ENCODE data around the gene DPYSL5. TPM values are rescaled to one million over a fixed set of nuclear protein-coding genes. Genes with fewer than 3 reads are reported as not detected.

Gene DPYSL5
- total and polyA plus RNA-seq, 9 of the 15 experiments (the other 6 are each of a cell fraction or from before 2014, with no cell fraction given): 0.06 TPM; not detected in 8

GRCh38 chr2:26846334-26847306 is 1.3 kb upstream of the DPYSL5 start (continued):
- TF ChIP-seq BMI1 (IDR thresholded peaks at IDR 0.05; ENCODE audit: low read length) (peak; percentile 47; the same call in 1 of the 2 replicates), SMC3 (conservative IDR thresholded peaks at IDR 0.05; ENCODE audit: insufficient read depth, low read depth, low read length) (peak; percentile 91), EZH2 (IDR thresholded peaks at IDR 0.05; ENCODE audit: borderline replicate concordance, low read depth, low read length) (0 out of 2 replicates have a peak, but pooled peaks have one; percentile 86), CHCHD3 (CRISPR knock-in tag; IDR thresholded peaks at IDR 0.05) (no peak), HNRNPLL (IDR thresholded peaks at IDR 0.05; ENCODE audit: low read depth, low read length, poor library complexity, severe bottlenecking) (peak; percentile 99), CXXC5 (CRISPR knock-in tag; IDR thresholded peaks at IDR 0.05) (peak; percentile 28; the same call in 1 of the 2 replicates), RB1 (IDR thresholded peaks at IDR 0.05; ENCODE audit: low read depth) (peak; percentile 61), ZNF124 (CRISPR knock-in tag; IDR thresholded peaks at IDR 0.05) (no peak), XRCC5 (IDR thresholded peaks at IDR 0.05; ENCODE audit: low read depth, low read length) (peak; percentile 90; the same call in 1 of the 2 replicates), RAD21 (CRISPR knock-in tag; conservative IDR thresholded peaks at IDR 0.05 in 1 of 2, IDR thresholded peaks at IDR 0.05 in 1 of 2) (peak; percentile 89 to 90), ZFPM2 (CRISPR knock-in tag; IDR thresholded peaks at IDR 0.05) (no peak), ATF1 (CRISPR knock-in tag; IDR thresholded peaks at IDR 0.05) (no peak), ATF1 (tag; IDR thresholded peaks at IDR 0.05) (0 out of 2 replicates have a peak, but pooled peaks have one; percentile 24), DEAF1 (CRISPR knock-in tag; IDR thresholded peaks at IDR 0.05) (peak; percentile 64; the same call in 1 of the 2 replicates), CC2D1A (IDR thresholded peaks at IDR 0.05) (peak; percentile 60; the same call in 1 of the 2 replicates), EGR1 (conservative IDR thresholded peaks at IDR 0.05) (peak; percentile 64), ZNF316 (IDR thresholded peaks at IDR 0.05) (0 out of 2 replicates have a peak, but pooled peaks have one; percentile 5), PHB (CRISPR knock-in tag; IDR thresholded peaks at IDR 0.05) (no peak), NCOA6 (IDR thresholded peaks at IDR 0.05) (no peak), CBFB (CRISPR knock-in tag; IDR thresholded peaks at IDR 0.05) (no peak), SAFB (IDR thresholded peaks at IDR 0.05; ENCODE audit: borderline replicate concordance, low read depth, low read length) (no peak), ZFP36 (IDR thresholded peaks at IDR 0.05; ENCODE audit: low read depth, low read length, partially characterized antibody) (peak; percentile 55), MAZ (CRISPR knock-in tag; conservative IDR thresholded peaks at IDR 0.05 in 1 of 2, IDR thresholded peaks at IDR 0.05 in 1 of 2) (0 out of 4 replicates have a peak, but pooled peaks of 1 of the 2 experiments have one; percentile 34), JUND (IDR thresholded peaks at IDR 0.05; ENCODE audit: borderline replicate concordance, low read depth, low read length) (0 out of 2 replicates have a peak, but pooled peaks have one; percentile 7), JUND (tag; IDR thresholded peaks at IDR 0.05; ENCODE audit: borderline replicate concordance, low read depth, low read length) (no peak)
- TF ChIP-seq, protein P1, sequence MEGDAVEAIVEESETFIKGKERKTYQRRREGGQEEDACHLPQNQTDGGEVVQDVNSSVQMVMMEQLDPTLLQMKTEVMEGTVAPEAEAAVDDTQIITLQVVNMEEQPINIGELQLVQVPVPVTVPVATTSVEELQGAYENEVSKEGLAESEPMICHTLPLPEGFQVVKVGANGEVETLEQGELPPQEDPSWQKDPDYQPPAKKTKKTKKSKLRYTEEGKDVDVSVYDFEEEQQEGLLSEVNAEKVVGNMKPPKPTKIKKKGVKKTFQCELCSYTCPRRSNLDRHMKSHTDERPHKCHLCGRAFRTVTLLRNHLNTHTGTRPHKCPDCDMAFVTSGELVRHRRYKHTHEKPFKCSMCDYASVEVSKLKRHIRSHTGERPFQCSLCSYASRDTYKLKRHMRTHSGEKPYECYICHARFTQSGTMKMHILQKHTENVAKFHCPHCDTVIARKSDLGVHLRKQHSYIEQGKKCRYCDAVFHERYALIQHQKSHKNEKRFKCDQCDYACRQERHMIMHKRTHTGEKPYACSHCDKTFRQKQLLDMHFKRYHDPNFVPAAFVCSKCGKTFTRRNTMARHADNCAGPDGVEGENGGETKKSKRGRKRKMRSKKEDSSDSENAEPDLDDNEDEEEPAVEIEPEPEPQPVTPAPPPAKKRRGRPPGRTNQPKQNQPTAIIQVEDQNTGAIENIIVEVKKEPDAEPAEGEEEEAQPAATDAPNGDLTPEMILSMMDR (IDR thresholded peaks at IDR 0.05 in 2 of 3, conservative IDR thresholded peaks at IDR 0.05 in 1 of 3; ENCODE audit: insufficient read depth in 2 of 3, low read depth in 1 of 3, low read length in 3 of 3): peak; percentile 86 to 96 (median 96)

Measured in K562 (cell line).